H1 (cell line): ENCODE results near the gene BMERB1. TPM values are rescaled to one million over a fixed set of nuclear protein-coding genes. Genes with fewer than 3 reads are reported as not detected.

Experiments used
- CTCF ChIA-PET: fragments of 300-600 bp; sonication (Branson Sonifier 250); formaldehyde crosslinking; loops from one replicate; lab custom pipeline; 2021; ENCODE audit not compliant: partially characterized antibody; lab: Charles Lee
- POLR2A ChIA-PET: fragments of 300-600 bp; sonication (Branson Sonifier 250); formaldehyde crosslinking; loops from one replicate; lab custom pipeline; 2021; ENCODE audit warnings: inconsistent platforms; ENCODE audit not compliant: partially characterized antibody; lab: Charles Lee
- DNase-seq, 2 experiments: peaks; one replicate each; pipeline versions ENCODE4 v3.0.0 to v3.0.0-alpha.2; 2010 to 2022; ENCODE audit warnings: low spot score in 2 of 2, low read depth in 1 of 2, mixed read lengths in 1 of 2
- FAIRE-seq: peaks from 2 replicates; lab custom pipeline; 2011; peaks lifted over from hg19 to GRCh38; lab: Jason Lieb, UNC
- H2AFZ ChIP-seq: 2 replicates; pipeline ENCODE4 v1.8.1; 2012; ENCODE audit warnings: low read length, inconsistent platforms
- H2AK5ac ChIP-seq: 2 replicates; pipeline ENCODE4 v1.6.1; 2013; ENCODE audit warnings: low read depth, low read length
- H2BK120ac ChIP-seq: replicated peaks from 2 replicates; pipeline ENCODE3; 2013; ENCODE audit warnings: low read depth, low read length, inconsistent platforms
- H2BK12ac ChIP-seq: 2 replicates; pipeline ENCODE4 v1.6.1; 2013; ENCODE audit warnings: low read depth, low read length
- H2BK15ac ChIP-seq: 2 replicates; pipeline ENCODE4 v1.6.1; 2013; ENCODE audit warnings: low read length
- H2BK20ac ChIP-seq: 2 replicates; pipeline ENCODE4 v1.6.1; 2013; ENCODE audit warnings: low read length
- H2BK5ac ChIP-seq: 2 replicates; pipeline ENCODE4 v1.6.1; 2013; ENCODE audit warnings: low read depth, low read length
- H3K14ac ChIP-seq: 2 replicates; pipeline ENCODE4 v1.6.1; 2013; ENCODE audit warnings: inconsistent platforms; ENCODE audit not compliant: insufficient read length
- H3K18ac ChIP-seq: 2 replicates; pipeline ENCODE4 v1.6.1; 2013; ENCODE audit warnings: low read length; ENCODE audit errors: extremely low read depth
- H3K23ac ChIP-seq: 2 replicates; pipeline ENCODE4 v1.6.1; 2013; ENCODE audit warnings: inconsistent platforms; ENCODE audit not compliant: insufficient read length
- H3K23me2 ChIP-seq: 2 replicates; pipeline ENCODE4 v1.6.1; 2013; ENCODE audit warnings: low read depth, low read length
- H3K27ac ChIP-seq: 2 replicates; pipeline ENCODE4 v1.6.1; 2011; ENCODE audit warnings: low read depth, low read length, inconsistent platforms
- H3K27me3 ChIP-seq, 4 experiments: replicated peaks in 1 of 4; 1 replicate in 1 of 4; 2 replicates in 3 of 4; pipeline versions ENCODE4 v1.6.1 to v1.8.1; 2011 to 2013; ENCODE audit warnings: low read length in 3 of 4, mild to moderate bottlenecking in 3 of 4, inconsistent platforms in 2 of 4, mixed read lengths in 2 of 4, moderate library complexity in 1 of 4; ENCODE audit not compliant: control insufficient read depth in 3 of 4, insufficient read depth in 3 of 4; ENCODE audit errors: extremely low read depth in 1 of 4
- H3K36me3 ChIP-seq, 4 experiments: 2 replicates each; pipeline versions ENCODE4 v1.6.1 to v1.8.1; 2011 to 2013; ENCODE audit warnings: mild to moderate bottlenecking in 4 of 4, low read length in 3 of 4, moderate library complexity in 2 of 4, control low read depth in 1 of 4, inconsistent platforms in 1 of 4; ENCODE audit not compliant: insufficient read depth in 4 of 4, control insufficient read depth in 2 of 4
- H3K4ac ChIP-seq: replicated peaks from 2 replicates; pipeline ENCODE3; 2013; ENCODE audit warnings: low read length, low read depth, mixed read lengths, inconsistent platforms; ENCODE audit not compliant: insufficient read length
- H3K4me1 ChIP-seq, 4 experiments: replicated peaks in 1 of 4; 1 replicate in 1 of 4; 2 replicates in 3 of 4; pipeline versions ENCODE4 v1.6.1 to v1.8.1; 2011 to 2013; ENCODE audit warnings: low read length in 3 of 4, inconsistent platforms in 2 of 4, mixed read lengths in 1 of 4; ENCODE audit not compliant: insufficient read depth in 4 of 4, control insufficient read depth in 3 of 4
- H3K4me2 ChIP-seq, 2 experiments: 2 replicates each; pipeline versions ENCODE4 v1.6.1 to v1.8.1; 2011 to 2013; ENCODE audit warnings: low read depth in 2 of 2, low read length in 2 of 2, control low read depth in 1 of 2, inconsistent platforms in 1 of 2, mild to moderate bottlenecking in 1 of 2; ENCODE audit not compliant: insufficient read depth in 1 of 2
- H3K4me3 ChIP-seq, 4 experiments: fragments of 200-600, 300-600 bp in 1 of 4; sonication (generic), shearing (Covaris generic), sonication (Bioruptor Twin) in 1 of 4; 2 replicates each; pipeline versions ENCODE4 v1.5.1 to v1.8.1; 2011 to 2016; ENCODE audit warnings: low read length in 4 of 4, low read depth in 3 of 4, control low read depth in 2 of 4, inconsistent platforms in 2 of 4, mild to moderate bottlenecking in 2 of 4, mixed read lengths in 1 of 4, moderate library complexity in 1 of 4; ENCODE audit not compliant: insufficient read depth in 2 of 4; ENCODE audit errors: extremely low read depth in 1 of 4
- H3K56ac ChIP-seq: replicated peaks from 2 replicates; pipeline ENCODE3; 2013; ENCODE audit warnings: low read depth, mild to moderate bottlenecking, mixed read lengths, low read length, inconsistent platforms; ENCODE audit not compliant: insufficient read length
- H3K79me1 ChIP-seq: 2 replicates; pipeline ENCODE4 v1.6.1; 2013; ENCODE audit warnings: low read depth, low read length, control low read depth
- H3K79me2 ChIP-seq, 2 experiments: 2 replicates each; pipeline versions ENCODE4 v1.6.1 to v1.8.1; 2012 to 2013; ENCODE audit warnings: low read length in 2 of 2, mild to moderate bottlenecking in 2 of 2, inconsistent platforms in 1 of 2; ENCODE audit not compliant: insufficient read depth in 2 of 2, control insufficient read depth in 1 of 2
- H3K9ac ChIP-seq, 4 experiments: replicated peaks in 1 of 4; 1 replicate in 1 of 4; 2 replicates in 3 of 4; pipeline versions ENCODE4 v1.6.1 to v1.8.1; 2011 to 2013; ENCODE audit warnings: low read depth in 3 of 4, low read length in 3 of 4, control low read depth in 2 of 4, mild to moderate bottlenecking in 2 of 4, moderate library complexity in 2 of 4, inconsistent platforms in 1 of 4; ENCODE audit errors: extremely low read depth in 1 of 4
- H3K9me3 ChIP-seq, 2 experiments: 2 replicates each; pipeline versions ENCODE4 v1.6.1 to v1.8.1; 2012 to 2013; ENCODE audit warnings: mild to moderate bottlenecking in 2 of 2, moderate library complexity in 2 of 2, control low read depth in 1 of 2, inconsistent platforms in 1 of 2, low read depth in 1 of 2, low read length in 1 of 2, mixed read lengths in 1 of 2; ENCODE audit not compliant: insufficient read depth in 2 of 2
- H4K20me1 ChIP-seq, 2 experiments: replicated peaks in 1 of 2; 2 replicates each; pipeline versions ENCODE3 to v1.8.1; 2011 to 2013; ENCODE audit warnings: inconsistent platforms in 2 of 2, low read length in 2 of 2, mild to moderate bottlenecking in 1 of 2; ENCODE audit not compliant: insufficient read depth in 2 of 2, control insufficient read depth in 1 of 2
- H4K5ac ChIP-seq: 2 replicates; pipeline ENCODE4 v1.6.1; 2013; ENCODE audit warnings: low read length, low read depth, mixed read lengths, inconsistent platforms; ENCODE audit not compliant: insufficient read length
- H4K8ac ChIP-seq: 2 replicates; pipeline ENCODE4 v1.8.0; 2013; ENCODE audit warnings: mild to moderate bottlenecking, moderate library complexity, low read length, inconsistent platforms; ENCODE audit not compliant: insufficient read depth; ENCODE audit errors: extremely low read depth
- H4K91ac ChIP-seq: replicated peaks from 2 replicates; pipeline ENCODE3; 2013; ENCODE audit warnings: low read length, mixed read lengths, inconsistent platforms; ENCODE audit not compliant: insufficient read length
- RAD21 ChIP-seq, 2 experiments: IDR thresholded peaks in 1 of 2; conservative IDR thresholded peaks in 1 of 2; 2 replicates each; pipeline ENCODE4 v1.6.1; 2011; ENCODE audit warnings: low read depth in 2 of 2, low read length in 2 of 2, improper control_type of control experiment in 1 of 2, inconsistent platforms in 1 of 2, mild to moderate bottlenecking in 1 of 2, moderate library complexity in 1 of 2
- SP1 ChIP-seq: IDR thresholded peaks from 2 replicates; pipeline ENCODE4 v1.6.1; 2011; ENCODE audit warnings: low read depth, low read length
- TEAD4 ChIP-seq: IDR thresholded peaks from 2 replicates; pipeline ENCODE4 v1.6.1; 2012; ENCODE audit warnings: low read depth, low read length, inconsistent platforms, mixed read lengths
- ZNF274 ChIP-seq: IDR thresholded peaks from 2 replicates; pipeline ENCODE4 v1.7.0; 2012; ENCODE audit warnings: low read length, borderline replicate concordance; ENCODE audit errors: extremely low read depth
- WGBS, 2 experiments: shearing (Covaris generic) in 1 of 2; methylation state at CpG; one replicate each; pipeline versions ENCODE4 v1.1.6 to v1.1.7; 2013 to 2015; ENCODE audit warnings: low lambda C conversion rate in 2 of 2, mixed read lengths in 2 of 2, inconsistent platforms in 1 of 2, low coverage in 1 of 2, missing lambda C conversion rate in 1 of 2; ENCODE audit not compliant: insufficient replicate concordance in 2 of 2, insufficient coverage in 1 of 2, insufficient read length in 1 of 2; ENCODE audit errors: extremely low coverage in 1 of 2, missing lambda C conversion rate in 1 of 2; 5-methylcytosine and 5-hydroxymethylcytosine counted together
- polyA plus RNA-seq, 7 experiments: library from polyadenylated mRNA; depleted of rRNA in 3 of 7; stranded (reverse) in 5 of 7; unstranded in 2 of 7; fragments of >200 nt in 5 of 7; fragments of 200-250 nt in 2 of 7; gene quantifications; 1 replicate in 5 of 7; 2 replicates in 1 of 7; 4 replicates in 1 of 7; pipeline versions ENCODE4 v1.2.1 to v1.2.3, GENCODE V29; 2011 to 2013; ENCODE audit warnings: missing spikeins in 2 of 7, mixed read lengths in 2 of 7
- total RNA-seq: library from RNA; stranded (reverse); fragmentation: NEBNext Ultra II Directional; extraction: Animal tissue kit (Norgen Biotek cat#: 25700); gene quantifications from 2 replicates; pipeline ENCODE4 v1.2.1, GENCODE V29; 2021

Gene BMERB1
- total and polyA plus RNA-seq, 2 of the 8 experiments (the other 6 are each of a cell fraction or from before 2014, with no cell fraction given): 23.5 to 27.1 TPM

DNA sequence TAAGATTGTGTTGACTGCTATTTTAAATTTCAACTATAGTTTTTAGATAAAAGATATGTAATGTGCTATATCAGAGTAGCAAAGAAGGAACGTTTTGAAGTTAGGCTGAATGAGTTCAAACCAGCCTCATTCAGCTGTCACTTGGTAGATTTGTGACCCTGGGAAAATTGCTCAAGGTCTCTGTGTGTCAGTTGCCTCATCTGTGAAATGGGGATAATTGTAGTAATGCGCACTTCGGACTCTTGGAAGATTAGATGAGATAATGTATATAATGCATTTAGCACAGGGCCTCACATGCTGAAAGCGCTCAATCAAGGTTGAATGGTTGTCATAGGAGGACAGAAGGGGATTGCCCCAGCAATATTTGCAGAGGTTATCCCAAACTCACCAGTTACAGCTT lies 4.7 kb downstream of the BMERB1 start:
- no peak overlapping the region for H3K14ac ChIP-seq
- FAIRE-seq (no peak), DNase-seq (no peak)
- peaks cover 1 to 2% of the 10 kb centered on the region in 2 experiments for H4K20me1 ChIP-seq
- no peak overlapping the region for H2BK5ac ChIP-seq
- 0 out of 7 replicates have a peak, but pooled peaks cover 0 to 3% (median 0%) of the 10 kb centered on the region in 4 experiments for H3K4me1 ChIP-seq
- H4K91ac ChIP-seq: no peak overlapping the region
- TF ChIP-seq RAD21 (IDR thresholded peaks at IDR 0.05 in 1 of 2, conservative IDR thresholded peaks at IDR 0.05 in 1 of 2; ENCODE audit: low read depth in 2 of 2, low read length in 2 of 2): no peak
- no peak for TF ChIP-seq TEAD4
- no peak for TF ChIP-seq SP1
- no peak for TF ChIP-seq ZNF274
- H3K4ac ChIP-seq: no peak overlapping the region
- no peak overlapping the region for H2BK120ac ChIP-seq
- H2BK15ac ChIP-seq: no peak overlapping the region
- ChIA-PET POLR2A (no interaction called here), CTCF (interaction anchor here (1.7 kb wide), 1 partner anchor 112 kb away, joined by 3 read pairs; no protein-coding TSS in a partner anchor)
- H3K79me1 ChIP-seq: no peaks in the 10 kb centered on the region
- H2AFZ ChIP-seq: no peak overlapping the region
- H4K8ac ChIP-seq: no peak overlapping the region
- no peak overlapping the region for H3K4me2 ChIP-seq
- H3K23me2 ChIP-seq: peaks cover 11% of the 10 kb centered on the region; the same call in 1 of the 2 replicates
- no peaks in the 10 kb centered on the region for H3K9me3 ChIP-seq
- no peak overlapping the region for H3K4me3 ChIP-seq
- H3K27ac ChIP-seq: no peak overlapping the region
- peaks cover 0 to 7% of the 10 kb centered on the region in 2 experiments; a peak in 1 of 4 replicates for H3K79me2 ChIP-seq
- H2BK12ac ChIP-seq: no peak overlapping the region
- H4K5ac ChIP-seq: no peak overlapping the region
- H2AK5ac ChIP-seq: no peak overlapping the region
- H3K9ac ChIP-seq: no peak overlapping the region
- 88% methylated on average over 4 of the region's 4 CpGs; no CpG with 5 or more reads in 1 of the 2 experiments for WGBS, 2 experiments
- no peak overlapping the region for H2BK20ac ChIP-seq
- H3K27me3 ChIP-seq: peaks cover 0 to 9% (median 4%) of the 10 kb centered on the region in 4 experiments; a peak in 2 of 7 replicates
- H3K56ac ChIP-seq: no peak overlapping the region
- no peak overlapping the region for H3K23ac ChIP-seq
- no peak overlapping the region for H3K18ac ChIP-seq
- H3K36me3 ChIP-seq: no peaks in the 10 kb centered on the region
